HCT116 (cell line): ENCODE results near the gene RAPSN. TPM values are rescaled to one million over a fixed set of nuclear protein-coding genes. Genes with fewer than 3 reads are reported as not detected.

ENCODE experiments used
- ATAC-seq: fragments of 200-7000 bp; cut with Tn5 transposase; 2 replicates; pipeline ENCODE4 v1.9.1; 2020; ENCODE audit warnings: mild to moderate bottlenecking, moderate library complexity
- BruUV-seq: library from RNA; stranded (reverse); fragments of 400-500 nt; replicated peaks from 2 replicates; lab custom pipeline; 2021; lab: Mats Ljungman, UMichigan
- CTCF ChIA-PET: fragments of 300-600 bp; sonication (Branson Sonifier 250); formaldehyde crosslinking; loops from one replicate; lab custom pipeline; 2021; ENCODE audit warnings: antibody characterized with exemption; lab: Charles Lee
- POLR2A ChIA-PET: fragments of 300-600, 350-600 bp; sonication (Branson Sonifier 250); formaldehyde crosslinking; loops from one replicate; lab custom pipeline; 2021; ENCODE audit warnings: antibody characterized with exemption; lab: Charles Lee
- RAD21 ChIA-PET, 2 experiments: fragments of 300-600 bp; sonication (Branson Sonifier 250); formaldehyde crosslinking; loops; one replicate each; lab custom pipeline; 2023; ENCODE audit warnings: low total read pairs in 2 of 2; ENCODE audit not compliant: uncharacterized antibody in 2 of 2, unreplicated experiment in 2 of 2, low non-redundant PET in 1 of 2; lab: Charles Lee
- DNase-seq: peaks from one replicate; pipeline ENCODE4 v3.0.0-alpha.2; 2010; ENCODE audit warnings: low read depth, low spot score
- H2AFZ ChIP-seq: fragments of 200-600 bp; shearing (Covaris generic), sonication (generic); 2 replicates; pipeline ENCODE4 v1.6.1; 2017; ENCODE audit warnings: low read depth, mixed run types, mixed read lengths, antibody characterized with exemption, low read length; ENCODE audit not compliant: poor library complexity, severe bottlenecking
- H3K27ac ChIP-seq: 2 replicates; pipeline ENCODE4 v1.5.1; 2012; ENCODE audit warnings: low read depth, low read length
- H3K27me3 ChIP-seq: fragments of 200-600 bp; sonication (generic); 2 replicates; pipeline ENCODE4 v1.6.1; 2016; ENCODE audit warnings: mixed run types, low read length, mixed read lengths; ENCODE audit not compliant: insufficient read depth
- H3K36me3 ChIP-seq, 2 experiments: fragments of 200-500 bp in 1 of 2; fragments of 200-600 bp in 1 of 2; sonication (Bioruptor generic) in 1 of 2; sonication (generic) in 1 of 2; 2 replicates each; pipeline versions ENCODE4 v1.5.1 to v1.6.1; 2014 to 2016; ENCODE audit warnings: low read length in 2 of 2, inconsistent platforms in 1 of 2, mixed read lengths in 1 of 2, mixed run types in 1 of 2; ENCODE audit not compliant: insufficient read depth in 2 of 2, control insufficient read depth in 1 of 2
- H3K4me1 ChIP-seq, 2 experiments: fragments of 200-600 bp in 1 of 2; sonication (generic) in 1 of 2; 2 replicates each; pipeline versions ENCODE4 v1.5.1 to v1.6.1; 2012 to 2017; ENCODE audit warnings: low read length in 2 of 2, inconsistent platforms in 1 of 2, mild to moderate bottlenecking in 1 of 2, mixed read lengths in 1 of 2, mixed run types in 1 of 2, moderate library complexity in 1 of 2; ENCODE audit not compliant: insufficient read depth in 2 of 2, control insufficient read depth in 1 of 2
- H3K4me2 ChIP-seq: fragments of 200-600 bp; sonication (generic); 2 replicates; pipeline ENCODE4 v1.6.1; 2017; ENCODE audit warnings: mixed run types, low read length, mixed read lengths
- H3K4me3 ChIP-seq, 2 experiments: fragments of 200-600 bp in 1 of 2; sonication (generic) in 1 of 2; replicated peaks in 1 of 2; 2 replicates each; pipeline ENCODE4 v1.5.1; 2011 to 2016; ENCODE audit warnings: low read length in 2 of 2, control low read depth in 1 of 2, low read depth in 1 of 2, mild to moderate bottlenecking in 1 of 2, mixed read lengths in 1 of 2, mixed run types in 1 of 2
- H3K79me2 ChIP-seq: fragments of 200-600 bp; sonication (generic); 2 replicates; pipeline ENCODE4 v1.6.1; 2017; ENCODE audit warnings: mild to moderate bottlenecking, mixed run types, low read length, moderate library complexity, mixed read lengths; ENCODE audit not compliant: insufficient read depth
- H3K9ac ChIP-seq: fragments of 200-600 bp; sonication (generic); 2 replicates; pipeline ENCODE4 v1.6.1; 2016; ENCODE audit warnings: low read length, mixed read lengths
- H3K9me2 ChIP-seq: fragments of 200-600 bp; sonication (generic), shearing (Covaris generic); 2 replicates; pipeline ENCODE4 v1.6.1; 2017; ENCODE audit warnings: mixed run types, mild to moderate bottlenecking, moderate library complexity; ENCODE audit not compliant: insufficient read depth
- H3K9me3 ChIP-seq, 2 experiments: fragments of 200-500 bp in 1 of 2; fragments of 200-600 bp in 1 of 2; sonication (Bioruptor generic) in 1 of 2; sonication (generic) in 1 of 2; 2 replicates each; pipeline ENCODE4 v1.6.1; 2014 to 2017; ENCODE audit warnings: low read length in 2 of 2, mixed read lengths in 2 of 2, inconsistent platforms in 1 of 2, low read depth in 1 of 2, mild to moderate bottlenecking in 1 of 2, mixed run types in 1 of 2, moderate library complexity in 1 of 2; ENCODE audit not compliant: control insufficient read depth in 1 of 2, insufficient read depth in 1 of 2
- H4K20me1 ChIP-seq: fragments of 200-600 bp; sonication (generic), shearing (Covaris generic); 2 replicates; pipeline ENCODE4 v1.6.1; 2017; ENCODE audit warnings: mixed run types, mild to moderate bottlenecking, moderate library complexity; ENCODE audit not compliant: insufficient read depth
- CBX3 ChIP-seq: IDR thresholded peaks from 2 replicates; pipeline ENCODE4 v1.6.1; 2012; ENCODE audit warnings: low read depth
- CEBPB ChIP-seq: IDR thresholded peaks from 2 replicates; pipeline ENCODE4 v1.6.1; 2012; ENCODE audit warnings: low read depth
- EGR1 ChIP-seq: IDR thresholded peaks from 2 replicates; pipeline ENCODE4 v1.6.1; 2012; ENCODE audit warnings: low read depth
- ELF1 ChIP-seq: IDR thresholded peaks from 2 replicates; pipeline ENCODE4 v1.6.1; 2012; ENCODE audit warnings: low read depth, borderline replicate concordance
- FOSL1 ChIP-seq: IDR thresholded peaks from 2 replicates; pipeline ENCODE4 v1.6.1; 2012; ENCODE audit warnings: low read depth
- JUND ChIP-seq: IDR thresholded peaks from 2 replicates; pipeline ENCODE4 v1.6.1; 2012
- POLR2AphosphoS5 ChIP-seq: IDR thresholded peaks from 2 replicates; pipeline ENCODE4 v1.6.1; 2011; ENCODE audit warnings: mild to moderate bottlenecking, low read depth, low read length, moderate library complexity
- RAD21 ChIP-seq: IDR thresholded peaks from 2 replicates; pipeline ENCODE4 v1.6.1; 2012; ENCODE audit warnings: low read depth, mild to moderate bottlenecking
- SIN3A ChIP-seq: IDR thresholded peaks from 2 replicates; pipeline ENCODE4 v1.6.1; 2012; ENCODE audit warnings: low read depth
- SRF ChIP-seq: IDR thresholded peaks from 2 replicates; pipeline ENCODE4 v1.6.1; 2012; ENCODE audit warnings: low read depth
- TCF7L2 ChIP-seq: IDR thresholded peaks from 2 replicates; pipeline ENCODE4 v1.7.0; 2011; ENCODE audit warnings: borderline replicate concordance, inconsistent platforms; ENCODE audit not compliant: insufficient read depth, insufficient read length; ENCODE audit errors: extremely low read depth
- YY1 ChIP-seq: IDR thresholded peaks from 2 replicates; pipeline ENCODE4 v1.6.1; 2011; ENCODE audit warnings: low read length, low read depth, moderate library complexity, mild to moderate bottlenecking; ENCODE audit not compliant: insufficient replicate concordance; ENCODE audit errors: extremely low read depth
- ZFX ChIP-seq: fragments of 450-650 bp; IDR thresholded peaks from 2 replicates; pipeline ENCODE4 v1.6.1; 2017
- ZNF274 ChIP-seq: fragments of 200-500 bp; sonication (Bioruptor generic); IDR thresholded peaks from 2 replicates; pipeline ENCODE4 v1.6.1; 2014; ENCODE audit warnings: mild to moderate bottlenecking, low read depth, low read length, inconsistent platforms
- intact Hi-C: fragments of 100-400 bp; cut with micrococcal nuclease; formaldehyde crosslinking; loops from 2 replicates; pipeline ENCODE4 v1.10.0; 2022
- total RNA-seq: library from RNA; stranded (reverse); gene quantifications from one replicate; pipeline ENCODE4 v1.2.1, GENCODE V29; 2021; ENCODE audit not compliant: unreplicated experiment
- TF ChIP-seq, protein P1 (sequence below), 3 experiments: fragments of 200-600 bp in 1 of 3; sonication (generic) in 1 of 3; IDR thresholded peaks in 2 of 3; conservative IDR thresholded peaks in 1 of 3; 2 replicates each; pipeline ENCODE4 v1.5.1; 2012 to 2017; ENCODE audit warnings: low read depth in 2 of 3, low read length in 2 of 3, antibody characterized with exemption in 1 of 3, borderline replicate concordance in 1 of 3, control low read depth in 1 of 3, mild to moderate bottlenecking in 1 of 3, mixed read lengths in 1 of 3, mixed run types in 1 of 3, moderate library complexity in 1 of 3; ENCODE audit not compliant: insufficient read depth in 1 of 3
- TF ChIP-seq, protein P2 (sequence below): IDR thresholded peaks from 2 replicates; pipeline ENCODE4 v1.6.1; 2012; ENCODE audit warnings: low read depth
- TF ChIP-seq, protein P3 (sequence below): IDR thresholded peaks from 2 replicates; pipeline ENCODE4 v1.6.1; 2011; ENCODE audit warnings: mild to moderate bottlenecking, low read length, moderate library complexity; ENCODE audit not compliant: insufficient replicate concordance; ENCODE audit errors: extremely low read depth
- TF ChIP-seq, protein P4 (sequence below): IDR thresholded peaks from 2 replicates; pipeline ENCODE4 v1.6.1; 2012

The RAPSN gene
- total RNA-seq, 1 experiment from 2014 or later: 0.57 TPM

DNA sequence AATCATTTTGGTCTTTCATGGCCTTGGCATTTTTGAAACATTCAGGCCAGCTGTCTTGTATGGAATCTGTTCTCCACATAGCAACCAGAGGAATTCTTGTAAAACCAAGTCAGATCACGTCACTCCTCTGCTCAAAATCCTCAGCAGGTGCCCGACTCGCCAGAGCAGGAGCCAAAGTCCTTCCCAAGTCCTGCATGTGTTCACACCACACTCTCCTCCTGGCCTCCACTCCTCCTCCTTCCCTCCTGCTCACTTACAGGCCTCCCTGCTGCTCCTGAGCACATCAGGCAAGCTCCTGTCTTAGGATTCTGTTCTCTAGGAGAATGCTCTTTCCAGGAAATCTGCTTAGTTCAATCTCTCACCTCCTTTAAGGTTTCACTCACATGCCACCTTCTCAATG, 15.8 kb downstream of the RAPSN start:
- ChIA-PET RAD21 (no interaction called here), CTCF (no interaction called here), POLR2A (no interaction called here)
- intact Hi-C loops: no loop called here
- H3K36me3 ChIP-seq: no peaks in the 10 kb centered on the region
- no peaks in the 10 kb centered on the region for H4K20me1 ChIP-seq
- no peaks in the 10 kb centered on the region for H3K9me3 ChIP-seq
- no peak overlapping the region for H3K9ac ChIP-seq
- H3K4me2 ChIP-seq: no peak overlapping the region
- no peaks in the 10 kb centered on the region for H3K9me2 ChIP-seq
- H3K4me1 ChIP-seq: no peaks in the 10 kb centered on the region
- no TSS peak for BruUV-seq
- DNase-seq (no peak), ATAC-seq (no peak)
- H2AFZ ChIP-seq: no peak overlapping the region
- no peaks in the 10 kb centered on the region for H3K27me3 ChIP-seq
- no peaks in the 10 kb centered on the region for H3K79me2 ChIP-seq
- TF ChIP-seq, protein P1, sequence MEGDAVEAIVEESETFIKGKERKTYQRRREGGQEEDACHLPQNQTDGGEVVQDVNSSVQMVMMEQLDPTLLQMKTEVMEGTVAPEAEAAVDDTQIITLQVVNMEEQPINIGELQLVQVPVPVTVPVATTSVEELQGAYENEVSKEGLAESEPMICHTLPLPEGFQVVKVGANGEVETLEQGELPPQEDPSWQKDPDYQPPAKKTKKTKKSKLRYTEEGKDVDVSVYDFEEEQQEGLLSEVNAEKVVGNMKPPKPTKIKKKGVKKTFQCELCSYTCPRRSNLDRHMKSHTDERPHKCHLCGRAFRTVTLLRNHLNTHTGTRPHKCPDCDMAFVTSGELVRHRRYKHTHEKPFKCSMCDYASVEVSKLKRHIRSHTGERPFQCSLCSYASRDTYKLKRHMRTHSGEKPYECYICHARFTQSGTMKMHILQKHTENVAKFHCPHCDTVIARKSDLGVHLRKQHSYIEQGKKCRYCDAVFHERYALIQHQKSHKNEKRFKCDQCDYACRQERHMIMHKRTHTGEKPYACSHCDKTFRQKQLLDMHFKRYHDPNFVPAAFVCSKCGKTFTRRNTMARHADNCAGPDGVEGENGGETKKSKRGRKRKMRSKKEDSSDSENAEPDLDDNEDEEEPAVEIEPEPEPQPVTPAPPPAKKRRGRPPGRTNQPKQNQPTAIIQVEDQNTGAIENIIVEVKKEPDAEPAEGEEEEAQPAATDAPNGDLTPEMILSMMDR (IDR thresholded peaks at IDR 0.05 in 2 of 3, conservative IDR thresholded peaks at IDR 0.05 in 1 of 3; ENCODE audit: borderline replicate concordance in 1 of 3, insufficient read depth in 1 of 3, low read depth in 2 of 3, low read length in 2 of 3): no peak
- no peak for TF ChIP-seq SIN3A
- no peak for TF ChIP-seq FOSL1
- TF ChIP-seq, protein P2, sequence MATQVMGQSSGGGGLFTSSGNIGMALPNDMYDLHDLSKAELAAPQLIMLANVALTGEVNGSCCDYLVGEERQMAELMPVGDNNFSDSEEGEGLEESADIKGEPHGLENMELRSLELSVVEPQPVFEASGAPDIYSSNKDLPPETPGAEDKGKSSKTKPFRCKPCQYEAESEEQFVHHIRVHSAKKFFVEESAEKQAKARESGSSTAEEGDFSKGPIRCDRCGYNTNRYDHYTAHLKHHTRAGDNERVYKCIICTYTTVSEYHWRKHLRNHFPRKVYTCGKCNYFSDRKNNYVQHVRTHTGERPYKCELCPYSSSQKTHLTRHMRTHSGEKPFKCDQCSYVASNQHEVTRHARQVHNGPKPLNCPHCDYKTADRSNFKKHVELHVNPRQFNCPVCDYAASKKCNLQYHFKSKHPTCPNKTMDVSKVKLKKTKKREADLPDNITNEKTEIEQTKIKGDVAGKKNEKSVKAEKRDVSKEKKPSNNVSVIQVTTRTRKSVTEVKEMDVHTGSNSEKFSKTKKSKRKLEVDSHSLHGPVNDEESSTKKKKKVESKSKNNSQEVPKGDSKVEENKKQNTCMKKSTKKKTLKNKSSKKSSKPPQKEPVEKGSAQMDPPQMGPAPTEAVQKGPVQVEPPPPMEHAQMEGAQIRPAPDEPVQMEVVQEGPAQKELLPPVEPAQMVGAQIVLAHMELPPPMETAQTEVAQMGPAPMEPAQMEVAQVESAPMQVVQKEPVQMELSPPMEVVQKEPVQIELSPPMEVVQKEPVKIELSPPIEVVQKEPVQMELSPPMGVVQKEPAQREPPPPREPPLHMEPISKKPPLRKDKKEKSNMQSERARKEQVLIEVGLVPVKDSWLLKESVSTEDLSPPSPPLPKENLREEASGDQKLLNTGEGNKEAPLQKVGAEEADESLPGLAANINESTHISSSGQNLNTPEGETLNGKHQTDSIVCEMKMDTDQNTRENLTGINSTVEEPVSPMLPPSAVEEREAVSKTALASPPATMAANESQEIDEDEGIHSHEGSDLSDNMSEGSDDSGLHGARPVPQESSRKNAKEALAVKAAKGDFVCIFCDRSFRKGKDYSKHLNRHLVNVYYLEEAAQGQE: no peak
- no peak for TF ChIP-seq ELF1
- no peak for TF ChIP-seq JUND
- TF ChIP-seq YY1: no peak
- TF ChIP-seq RAD21: no peak
- no peak for TF ChIP-seq TCF7L2
- TF ChIP-seq, protein P3, sequence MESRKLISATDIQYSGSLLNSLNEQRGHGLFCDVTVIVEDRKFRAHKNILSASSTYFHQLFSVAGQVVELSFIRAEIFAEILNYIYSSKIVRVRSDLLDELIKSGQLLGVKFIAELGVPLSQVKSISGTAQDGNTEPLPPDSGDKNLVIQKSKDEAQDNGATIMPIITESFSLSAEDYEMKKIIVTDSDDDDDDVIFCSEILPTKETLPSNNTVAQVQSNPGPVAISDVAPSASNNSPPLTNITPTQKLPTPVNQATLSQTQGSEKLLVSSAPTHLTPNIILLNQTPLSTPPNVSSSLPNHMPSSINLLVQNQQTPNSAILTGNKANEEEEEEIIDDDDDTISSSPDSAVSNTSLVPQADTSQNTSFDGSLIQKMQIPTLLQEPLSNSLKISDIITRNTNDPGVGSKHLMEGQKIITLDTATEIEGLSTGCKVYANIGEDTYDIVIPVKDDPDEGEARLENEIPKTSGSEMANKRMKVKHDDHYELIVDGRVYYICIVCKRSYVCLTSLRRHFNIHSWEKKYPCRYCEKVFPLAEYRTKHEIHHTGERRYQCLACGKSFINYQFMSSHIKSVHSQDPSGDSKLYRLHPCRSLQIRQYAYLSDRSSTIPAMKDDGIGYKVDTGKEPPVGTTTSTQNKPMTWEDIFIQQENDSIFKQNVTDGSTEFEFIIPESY: no peak
- TF ChIP-seq, protein P4, sequence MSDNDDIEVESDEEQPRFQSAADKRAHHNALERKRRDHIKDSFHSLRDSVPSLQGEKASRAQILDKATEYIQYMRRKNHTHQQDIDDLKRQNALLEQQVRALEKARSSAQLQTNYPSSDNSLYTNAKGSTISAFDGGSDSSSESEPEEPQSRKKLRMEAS: no peak
- TF ChIP-seq SRF: no peak
- TF ChIP-seq ZFX: no peak
- TF ChIP-seq ZNF274: no peak
- no peak for TF ChIP-seq EGR1
- TF ChIP-seq POLR2AphosphoS5: no peak
- TF ChIP-seq CEBPB: no peak
- TF ChIP-seq CBX3: no peak
- H3K4me3 ChIP-seq: no peak overlapping the region
- H3K27ac ChIP-seq: no peak overlapping the region
